CD14-positive monocyte (primary cell): ENCODE data around the gene PZP. TPM values are rescaled to one million over a fixed set of nuclear protein-coding genes. Genes with fewer than 3 reads are reported as not detected.

Experiments
- DNase-seq, 3 donors: peaks; one replicate each; pipeline ENCODE4 v3.0.0-alpha.2; 2011 to 2022
- H2AFZ ChIP-seq: 2 replicates; pipeline ENCODE4 v1.6.0; 2012; ENCODE audit warnings: mild to moderate bottlenecking, low read depth, low read length, inconsistent platforms; ENCODE audit not compliant: insufficient read depth, poor library complexity, severe bottlenecking
- H3K27ac ChIP-seq, 2 donors: 1 replicate in 1 of 2; 2 replicates in 1 of 2; pipeline ENCODE4 v1.5.1; 2012 to 2013; ENCODE audit warnings: low read length in 2 of 2, control low read depth in 1 of 2, inconsistent platforms in 1 of 2, low read depth in 1 of 2, mild to moderate bottlenecking in 1 of 2
- H3K27me3 ChIP-seq, 2 donors: one replicate each; pipeline versions ENCODE4 v1.6.0 to v1.6.1; 2011 to 2013; ENCODE audit warnings: low read length in 2 of 2; ENCODE audit not compliant: control insufficient read depth in 2 of 2, insufficient read depth in 2 of 2
- H3K36me3 ChIP-seq, 2 donors: replicated peaks in 1 of 2; 1 replicate in 1 of 2; 2 replicates in 1 of 2; pipeline versions ENCODE4 v1.5.1 to v1.6.1; 2012 to 2013; ENCODE audit warnings: low read length in 2 of 2, control low read depth in 1 of 2, inconsistent platforms in 1 of 2, mild to moderate bottlenecking in 1 of 2; ENCODE audit not compliant: insufficient read depth in 2 of 2, control insufficient read depth in 1 of 2
- H3K4me1 ChIP-seq, 2 donors: 1 replicate in 1 of 2; 2 replicates in 1 of 2; pipeline versions ENCODE4 v1.5.1 to v1.6.1; 2012 to 2013; ENCODE audit warnings: low read length in 2 of 2, control low read depth in 1 of 2, inconsistent platforms in 1 of 2, mild to moderate bottlenecking in 1 of 2, moderate library complexity in 1 of 2; ENCODE audit not compliant: insufficient read depth in 2 of 2, control insufficient read depth in 1 of 2
- H3K4me2 ChIP-seq: replicated peaks from 2 replicates; pipeline ENCODE3; 2012; ENCODE audit warnings: low read length, moderate library complexity, mild to moderate bottlenecking; ENCODE audit not compliant: poor library complexity, severe bottlenecking; ENCODE audit errors: extremely low read depth
- H3K4me3 ChIP-seq, 3 experiments: fragments of 200-600 bp in 1 of 3; sonication (generic) in 1 of 3; replicated peaks in 1 of 3; 1 replicate in 2 of 3; 2 replicates in 1 of 3; pipeline ENCODE4 v1.5.1; 2011 to 2013; ENCODE audit warnings: low read length in 3 of 3, mild to moderate bottlenecking in 3 of 3, control low read depth in 2 of 3, low read depth in 2 of 3, inconsistent platforms in 1 of 3, moderate library complexity in 1 of 3
- H3K79me2 ChIP-seq: 2 replicates; pipeline ENCODE4 v1.6.0; 2012; ENCODE audit warnings: mild to moderate bottlenecking, control low read depth, inconsistent platforms, low read length, moderate library complexity; ENCODE audit not compliant: insufficient read depth
- H3K9ac ChIP-seq: 2 replicates; pipeline ENCODE4 v1.6.0; 2017; ENCODE audit warnings: low read length, mild to moderate bottlenecking; ENCODE audit not compliant: insufficient read depth, poor library complexity, severe bottlenecking
- H3K9me3 ChIP-seq, 2 donors: replicated peaks in 1 of 2; 1 replicate in 1 of 2; 2 replicates in 1 of 2; pipeline versions ENCODE4 v1.5.1 to v1.6.1; 2012 to 2013; ENCODE audit warnings: low read length in 2 of 2, control low read depth in 1 of 2; ENCODE audit not compliant: control insufficient read depth in 1 of 2, insufficient read depth in 1 of 2
- H4K20me1 ChIP-seq: 2 replicates; pipeline ENCODE4 v1.6.0; 2012; ENCODE audit warnings: mild to moderate bottlenecking, low read length, control low read depth, moderate library complexity; ENCODE audit not compliant: insufficient read depth
- H3K27ac Mint-ChIP-seq, 7 donors: one replicate each; pipeline ENCODE4 v1.8.0; 2020; ENCODE audit warnings: mild to moderate bottlenecking in 7 of 7, mixed read lengths in 7 of 7, moderate library complexity in 6 of 7, inconsistent platforms in 2 of 7
- H3K27me3 Mint-ChIP-seq, 3 donors: one replicate each; pipeline ENCODE4 v1.8.0; 2021 to 2022; ENCODE audit warnings: low read depth in 3 of 3, mild to moderate bottlenecking in 3 of 3, mixed read lengths in 3 of 3, moderate library complexity in 3 of 3, inconsistent platforms in 1 of 3
- H3K36me3 Mint-ChIP-seq, 2 donors: one replicate each; pipeline ENCODE4 v1.8.0; 2020; ENCODE audit warnings: mixed read lengths in 2 of 2, inconsistent platforms in 1 of 2, mild to moderate bottlenecking in 1 of 2
- H3K4me1 Mint-ChIP-seq: one replicate; pipeline ENCODE4 v1.8.0; 2020; ENCODE audit warnings: mild to moderate bottlenecking, mixed read lengths
- H3K4me3 Mint-ChIP-seq, 2 donors: one replicate each; pipeline ENCODE4 v1.8.0; 2020; ENCODE audit warnings: mild to moderate bottlenecking in 2 of 2, mixed read lengths in 2 of 2, moderate library complexity in 1 of 2
- H3K9me3 Mint-ChIP-seq, 7 donors: one replicate each; pipeline ENCODE4 v1.8.0; 2020 to 2022; ENCODE audit warnings: mixed read lengths in 7 of 7, mild to moderate bottlenecking in 6 of 7, moderate library complexity in 6 of 7, inconsistent platforms in 2 of 7
- WGBS: methylation state at CpG from one replicate; pipeline ENCODE4 v1.1.5; 2013; ENCODE audit warnings: missing lambda C conversion rate; ENCODE audit not compliant: insufficient coverage; 5-methylcytosine and 5-hydroxymethylcytosine counted together
- intact Hi-C, 2 donors: fragments of 100-400 bp; cut with micrococcal nuclease; formaldehyde crosslinking; loops; one replicate each; pipeline versions ENCODE4 v1.15.0 to v1.15.1; 2023
- polyA plus RNA-seq, 3 donors: library from polyadenylated mRNA; depleted of rRNA in 1 of 3; unstranded in 2 of 3; stranded (reverse) in 1 of 3; fragments of 300-500 nt in 2 of 3; fragments of >200 nt in 1 of 3; fragmentation: Illumina TruSeq in 2 of 3; gene quantifications; 1 replicate in 2 of 3; 2 replicates in 1 of 3; pipeline ENCODE4 v1.2.3, GENCODE V29; 2012 to 2021
- TF ChIP-seq, protein P1 (sequence below): fragments of 200-600 bp; IDR thresholded peaks from one replicate; pipeline ENCODE4 v1.8.0; 2022; ENCODE audit warnings: antibody characterized with exemption, mild to moderate bottlenecking

PZP gene
- polyA plus RNA-seq, 3 donors = not detected

GRCh38 chr12:9149372-9149771, 58.8 kb downstream of the PZP start:
- TF ChIP-seq, protein P1, sequence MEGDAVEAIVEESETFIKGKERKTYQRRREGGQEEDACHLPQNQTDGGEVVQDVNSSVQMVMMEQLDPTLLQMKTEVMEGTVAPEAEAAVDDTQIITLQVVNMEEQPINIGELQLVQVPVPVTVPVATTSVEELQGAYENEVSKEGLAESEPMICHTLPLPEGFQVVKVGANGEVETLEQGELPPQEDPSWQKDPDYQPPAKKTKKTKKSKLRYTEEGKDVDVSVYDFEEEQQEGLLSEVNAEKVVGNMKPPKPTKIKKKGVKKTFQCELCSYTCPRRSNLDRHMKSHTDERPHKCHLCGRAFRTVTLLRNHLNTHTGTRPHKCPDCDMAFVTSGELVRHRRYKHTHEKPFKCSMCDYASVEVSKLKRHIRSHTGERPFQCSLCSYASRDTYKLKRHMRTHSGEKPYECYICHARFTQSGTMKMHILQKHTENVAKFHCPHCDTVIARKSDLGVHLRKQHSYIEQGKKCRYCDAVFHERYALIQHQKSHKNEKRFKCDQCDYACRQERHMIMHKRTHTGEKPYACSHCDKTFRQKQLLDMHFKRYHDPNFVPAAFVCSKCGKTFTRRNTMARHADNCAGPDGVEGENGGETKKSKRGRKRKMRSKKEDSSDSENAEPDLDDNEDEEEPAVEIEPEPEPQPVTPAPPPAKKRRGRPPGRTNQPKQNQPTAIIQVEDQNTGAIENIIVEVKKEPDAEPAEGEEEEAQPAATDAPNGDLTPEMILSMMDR = no peak
- Mint-ChIP-seq H3K27me3 (peaks cover 2 to 4% (median 2%) of the 10 kb centered on the region in 3 donors), H3K36me3 (no peaks in the 10 kb centered on the region), H3K4me1 (peaks cover 4% of the 10 kb centered on the region), H3K9me3 (peaks cover 4 to 9% (median 6%) of the 10 kb centered on the region in 7 donors), H3K27ac (no peak overlapping the region), H3K4me3 (no peak overlapping the region)
- Histone ChIP-seq H3K4me1 (no peaks in the 10 kb centered on the region), H3K36me3 (no peaks in the 10 kb centered on the region), H3K4me2 (no peak overlapping the region), H3K9me3 (peaks cover under 1 to 4% of the 10 kb centered on the region in 2 donors), H2AFZ (no peak overlapping the region), H3K4me3 (no peak overlapping the region), H3K27ac (no peak overlapping the region), H3K27me3 (no peaks in the 10 kb centered on the region), H4K20me1 (no peaks in the 10 kb centered on the region), H3K79me2 (no peaks in the 10 kb centered on the region), H3K9ac (no peak overlapping the region)
- 100% methylated on average over 3 of the region's 6 CpGs for WGBS
- intact Hi-C loops = no loop called here
- DNase-seq = no peak

- no peak overlapping the region for H3K4me3 ChIP-seq
- peaks cover 8 to 13% (median 9%) of the 10 kb centered on the region in 7 donors for H3K9me3 Mint-ChIP-seq
- H3K27ac ChIP-seq = no peak overlapping the region
- H3K27me3 Mint-ChIP-seq = peaks cover 2 to 4% (median 2%) of the 10 kb centered on the region in 3 donors
- H3K36me3 ChIP-seq = no peaks in the 10 kb centered on the region
- H4K20me1 ChIP-seq = no peaks in the 10 kb centered on the region
- no peak overlapping the region for H3K4me2 ChIP-seq
- peaks cover 5 to 8% of the 10 kb centered on the region in 2 donors for H3K9me3 ChIP-seq
- DNase-seq = no peak
- no peak overlapping the region for H2AFZ ChIP-seq
- peaks cover 4% of the 10 kb centered on the region for H3K4me1 Mint-ChIP-seq
- H3K4me1 ChIP-seq = no peaks in the 10 kb centered on the region
- no peaks in the 10 kb centered on the region for H3K36me3 Mint-ChIP-seq
- 93% methylated on average over 2 of the region's 2 CpGs for WGBS
- H3K9ac ChIP-seq = no peak overlapping the region
- TF ChIP-seq, protein P1 = no peak
- intact Hi-C loops = no loop called here
- H3K27ac Mint-ChIP-seq = no peak overlapping the region
- no peaks in the 10 kb centered on the region for H3K79me2 ChIP-seq
- no peaks in the 10 kb centered on the region for H3K27me3 ChIP-seq
- no peak overlapping the region for H3K4me3 Mint-ChIP-seq
These were observed 59.3 kb downstream of the PZP start for GRCh38 chr12:9148926-9149325.
